Breast epithelium (tissue), 3 donors: ENCODE data around the gene CASS4.

Experiments used
- CTCF ChIP-seq, 3 donors: fragments of 450-650 bp; IDR thresholded peaks; one replicate each; pipeline ENCODE4 v1.5.1; 2016 to 2017; ENCODE audit warnings: antibody characterized with exemption in 3 of 3, mild to moderate bottlenecking in 3 of 3, moderate library complexity in 3 of 3
- POLR2AphosphoS5 ChIP-seq, 3 donors: sonication (generic); formaldehyde crosslinking; IDR thresholded peaks; one replicate each; pipeline ENCODE4 v1.6.1; 2017; ENCODE audit warnings: antibody characterized with exemption in 3 of 3

GRCh38 chr20:56443654-56444540, 31.8 kb downstream of the CASS4 start:
- TF ChIP-seq CTCF (IDR thresholded peaks at IDR 0.05) (no peak), POLR2AphosphoS5 (IDR thresholded peaks at IDR 0.05) (no peak)
